ENCODE data around the gene PCGF1.
"Not testable (repeated sequence)": the region's sequence is repeated elsewhere in the genome, so short reads cannot be mapped to it uniquely, and the experiment has no call there.

DNA sequence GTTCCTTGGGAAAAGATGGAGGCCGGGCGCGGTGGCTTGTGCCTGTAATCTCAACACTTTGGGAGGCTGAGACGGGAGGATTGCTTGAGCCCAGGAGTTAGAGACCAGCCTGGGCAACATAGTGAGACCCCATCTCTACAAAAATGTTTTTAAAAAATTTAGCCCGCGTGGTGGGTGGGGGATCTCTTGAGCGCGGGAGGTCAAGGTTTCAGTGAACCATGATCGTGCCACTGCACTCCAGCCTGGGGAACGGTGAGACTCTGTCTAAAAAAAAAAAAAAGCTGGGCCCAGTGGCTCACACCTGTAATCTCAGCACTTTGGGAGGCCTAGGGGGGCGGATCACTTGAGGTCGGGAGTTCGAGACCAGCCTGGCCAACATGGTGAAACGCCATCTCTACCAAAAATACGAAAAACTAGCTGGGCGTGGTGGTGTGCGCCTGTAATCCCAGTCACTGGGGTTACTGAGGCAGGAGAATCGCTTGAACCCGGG, 23.8 kb downstream of the PCGF1 start:
- TF ChIP-seq, protein P1, sequence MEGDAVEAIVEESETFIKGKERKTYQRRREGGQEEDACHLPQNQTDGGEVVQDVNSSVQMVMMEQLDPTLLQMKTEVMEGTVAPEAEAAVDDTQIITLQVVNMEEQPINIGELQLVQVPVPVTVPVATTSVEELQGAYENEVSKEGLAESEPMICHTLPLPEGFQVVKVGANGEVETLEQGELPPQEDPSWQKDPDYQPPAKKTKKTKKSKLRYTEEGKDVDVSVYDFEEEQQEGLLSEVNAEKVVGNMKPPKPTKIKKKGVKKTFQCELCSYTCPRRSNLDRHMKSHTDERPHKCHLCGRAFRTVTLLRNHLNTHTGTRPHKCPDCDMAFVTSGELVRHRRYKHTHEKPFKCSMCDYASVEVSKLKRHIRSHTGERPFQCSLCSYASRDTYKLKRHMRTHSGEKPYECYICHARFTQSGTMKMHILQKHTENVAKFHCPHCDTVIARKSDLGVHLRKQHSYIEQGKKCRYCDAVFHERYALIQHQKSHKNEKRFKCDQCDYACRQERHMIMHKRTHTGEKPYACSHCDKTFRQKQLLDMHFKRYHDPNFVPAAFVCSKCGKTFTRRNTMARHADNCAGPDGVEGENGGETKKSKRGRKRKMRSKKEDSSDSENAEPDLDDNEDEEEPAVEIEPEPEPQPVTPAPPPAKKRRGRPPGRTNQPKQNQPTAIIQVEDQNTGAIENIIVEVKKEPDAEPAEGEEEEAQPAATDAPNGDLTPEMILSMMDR (conservative IDR thresholded peaks at IDR 0.05; ENCODE audit: low read length) = not testable (repeated sequence)
- TF ChIP-seq EZH2phosphoT487 (IDR thresholded peaks at IDR 0.05; ENCODE audit: borderline replicate concordance, low read depth, low read length) = not testable (repeated sequence)
